Body of pancreas (tissue), 4 donors: ENCODE measurements around the gene KRT79.

Experiments
- POLR2A ChIP-seq, 3 donors: fragments of 450-650 bp; IDR thresholded peaks; one replicate each; pipeline ENCODE4 v1.6.1; 2016; ENCODE audit warnings: antibody characterized with exemption in 3 of 3, mild to moderate bottlenecking in 2 of 3
- TF ChIP-seq, protein P1 (sequence below), 7 experiments: fragments of 450-650 bp in 4 of 7; fragments of 200-600 bp in 3 of 7; sonication (generic) in 3 of 7; IDR thresholded peaks; one replicate each; pipeline ENCODE4 v1.5.1; 2016 to 2019; ENCODE audit warnings: antibody characterized with exemption in 7 of 7

DNA sequence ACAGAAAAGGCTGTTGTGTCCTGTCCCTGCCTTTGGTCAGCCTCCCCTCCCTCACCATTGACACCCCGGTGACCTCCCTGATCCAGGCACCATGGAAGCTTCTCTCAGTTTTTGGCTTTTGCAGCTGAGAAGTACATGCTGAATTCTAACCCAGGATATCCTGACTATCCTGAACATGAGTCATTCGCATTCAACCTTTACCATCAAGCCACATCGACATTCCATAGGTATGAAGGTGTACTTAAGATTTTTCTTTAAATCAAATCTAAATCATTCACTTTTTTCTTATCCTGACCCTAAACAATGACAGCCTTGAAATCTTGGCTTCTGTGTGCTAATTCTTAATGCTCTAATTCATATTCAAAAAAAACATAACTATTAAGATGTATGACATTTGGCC is 23.4 kb upstream of the KRT79 start:
- TF ChIP-seq, protein P1, sequence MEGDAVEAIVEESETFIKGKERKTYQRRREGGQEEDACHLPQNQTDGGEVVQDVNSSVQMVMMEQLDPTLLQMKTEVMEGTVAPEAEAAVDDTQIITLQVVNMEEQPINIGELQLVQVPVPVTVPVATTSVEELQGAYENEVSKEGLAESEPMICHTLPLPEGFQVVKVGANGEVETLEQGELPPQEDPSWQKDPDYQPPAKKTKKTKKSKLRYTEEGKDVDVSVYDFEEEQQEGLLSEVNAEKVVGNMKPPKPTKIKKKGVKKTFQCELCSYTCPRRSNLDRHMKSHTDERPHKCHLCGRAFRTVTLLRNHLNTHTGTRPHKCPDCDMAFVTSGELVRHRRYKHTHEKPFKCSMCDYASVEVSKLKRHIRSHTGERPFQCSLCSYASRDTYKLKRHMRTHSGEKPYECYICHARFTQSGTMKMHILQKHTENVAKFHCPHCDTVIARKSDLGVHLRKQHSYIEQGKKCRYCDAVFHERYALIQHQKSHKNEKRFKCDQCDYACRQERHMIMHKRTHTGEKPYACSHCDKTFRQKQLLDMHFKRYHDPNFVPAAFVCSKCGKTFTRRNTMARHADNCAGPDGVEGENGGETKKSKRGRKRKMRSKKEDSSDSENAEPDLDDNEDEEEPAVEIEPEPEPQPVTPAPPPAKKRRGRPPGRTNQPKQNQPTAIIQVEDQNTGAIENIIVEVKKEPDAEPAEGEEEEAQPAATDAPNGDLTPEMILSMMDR (IDR thresholded peaks at IDR 0.05): no peak
- no peak for TF ChIP-seq POLR2A (IDR thresholded peaks at IDR 0.05)
